ENCODE measurements around the gene KIAA1217.

The KIAA1217 gene

GRCh38 chr10:24339387-24339786 lies 130.4 kb downstream of the KIAA1217 start:
- no peak overlapping the region for H3K4me3 ChIP-seq (ENCODE audit: control insufficient read depth, low read depth, low read length)
- no peak for DNase-seq (ENCODE audit: low read depth)
- TF ChIP-seq CTCF (conservative IDR thresholded peaks at IDR 0.05; ENCODE audit: control insufficient read depth, insufficient read depth, low read depth, low read length): no peak

GRCh38 chr10:24340446-24340845 lies 131.5 kb downstream of the KIAA1217 start:
- DNase-seq (ENCODE audit: low read depth): no peak
- no peak for TF ChIP-seq CTCF (conservative IDR thresholded peaks at IDR 0.05; ENCODE audit: control insufficient read depth, insufficient read depth, low read depth, low read length)
- H3K4me3 ChIP-seq (ENCODE audit: control insufficient read depth, low read depth, low read length): no peak overlapping the region

GRCh38 chr10:24340883-24341282 lies 131.9 kb downstream of the KIAA1217 start:
- TF ChIP-seq CTCF (conservative IDR thresholded peaks at IDR 0.05; ENCODE audit: control insufficient read depth, insufficient read depth, low read depth, low read length): no peak
- no peak overlapping the region for H3K4me3 ChIP-seq (ENCODE audit: control insufficient read depth, low read depth, low read length)
- DNase-seq (ENCODE audit: low read depth): peak; percentile 11

- no peak overlapping the region for H3K4me3 ChIP-seq (ENCODE audit: control insufficient read depth, low read depth, low read length)
- TF ChIP-seq CTCF (conservative IDR thresholded peaks at IDR 0.05; ENCODE audit: control insufficient read depth, insufficient read depth, low read depth, low read length): no peak
- peak; percentile 31 for DNase-seq (ENCODE audit: low read depth)
Observed at GRCh38 chr10:24341371-24341770, 132.4 kb downstream of the KIAA1217 start.

GRCh38 chr10:24341897-24342296 lies 133.0 kb downstream of the KIAA1217 start:
- DNase-seq (ENCODE audit: low read depth): no peak
- H3K4me3 ChIP-seq (ENCODE audit: control insufficient read depth, low read depth, low read length): no peak overlapping the region
- TF ChIP-seq CTCF (conservative IDR thresholded peaks at IDR 0.05; ENCODE audit: control insufficient read depth, insufficient read depth, low read depth, low read length): no peak

GRCh38 chr10:24343686-24344085 lies 134.7 kb downstream of the KIAA1217 start:
- TF ChIP-seq CTCF (conservative IDR thresholded peaks at IDR 0.05; ENCODE audit: control insufficient read depth, insufficient read depth, low read depth, low read length): no peak
- no peak overlapping the region for H3K4me3 ChIP-seq (ENCODE audit: control insufficient read depth, low read depth, low read length)
- DNase-seq (ENCODE audit: low read depth): no peak

GRCh38 chr10:24344279-24344678 lies 135.3 kb downstream of the KIAA1217 start:
- peak; percentile 96 for DNase-seq (ENCODE audit: low read depth)
- no peak for TF ChIP-seq CTCF (conservative IDR thresholded peaks at IDR 0.05; ENCODE audit: control insufficient read depth, insufficient read depth, low read depth, low read length)
- no peak overlapping the region for H3K4me3 ChIP-seq (ENCODE audit: control insufficient read depth, low read depth, low read length)
